Endothelial cell of umbilical vein (primary cell): ENCODE results near the gene PAXX.

Experiments used
- EZH2 ChIP-seq: IDR thresholded peaks from 2 replicates; pipeline ENCODE4 v1.6.1; 2012; ENCODE audit warnings: borderline replicate concordance, low read depth, mild to moderate bottlenecking, moderate library complexity, low read length, inconsistent platforms; ENCODE audit not compliant: severe bottlenecking
- JUN ChIP-seq: IDR thresholded peaks from 2 replicates; pipeline ENCODE4 v1.6.1; 2011; ENCODE audit warnings: borderline replicate concordance, low read depth; ENCODE audit not compliant: insufficient read length, insufficient read depth
- POLR2A ChIP-seq: IDR thresholded peaks from 2 replicates; pipeline ENCODE4 v1.6.1; 2012; ENCODE audit warnings: low read depth, mild to moderate bottlenecking, control low read depth, low read length
- POLR2AphosphoS5 ChIP-seq: IDR thresholded peaks from 2 replicates; pipeline ENCODE4 v1.6.1; 2012; ENCODE audit warnings: low read depth, mild to moderate bottlenecking, control low read depth, low read length, moderate library complexity; ENCODE audit not compliant: insufficient read depth
- TF ChIP-seq, protein P1 (sequence below): IDR thresholded peaks from 2 replicates; pipeline ENCODE4 v1.6.1; 2011; ENCODE audit not compliant: insufficient read depth, insufficient read length
- TF ChIP-seq, protein P2 (sequence below), 2 donors: IDR thresholded peaks; 1 replicate in 1 of 2; 2 replicates in 1 of 2; pipeline ENCODE4 v1.5.1; 2011; ENCODE audit warnings: low read length in 2 of 2, mild to moderate bottlenecking in 2 of 2, moderate library complexity in 2 of 2, control low read depth in 1 of 2, inconsistent platforms in 1 of 2, low read depth in 1 of 2; ENCODE audit not compliant: insufficient read depth in 1 of 2; ENCODE audit errors: extremely low read depth in 1 of 2

DNA sequence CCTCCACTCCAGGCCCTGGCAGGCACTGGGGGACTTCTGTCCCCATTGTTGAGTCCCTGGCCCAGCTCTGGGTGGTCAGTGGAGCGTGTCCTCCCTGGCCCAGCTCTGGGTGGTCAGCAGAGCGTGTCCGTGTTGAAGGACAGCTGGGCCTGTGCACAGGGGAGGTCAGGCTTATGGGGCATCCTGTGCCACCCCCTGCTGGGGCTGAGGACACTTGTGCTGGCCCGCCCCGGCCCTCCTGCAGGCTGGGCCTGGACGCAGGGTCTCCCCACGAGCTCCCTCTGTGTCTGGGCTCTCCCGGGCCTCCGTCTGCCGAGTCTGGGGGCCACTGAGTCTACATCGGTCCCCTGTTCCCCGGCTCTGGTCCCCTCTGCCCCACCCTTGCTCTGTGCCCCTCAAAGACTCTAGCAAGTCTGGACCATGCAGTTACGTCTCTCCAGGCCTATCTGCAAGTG, 15.6 kb downstream of the PAXX start:
- TF ChIP-seq, protein P1, sequence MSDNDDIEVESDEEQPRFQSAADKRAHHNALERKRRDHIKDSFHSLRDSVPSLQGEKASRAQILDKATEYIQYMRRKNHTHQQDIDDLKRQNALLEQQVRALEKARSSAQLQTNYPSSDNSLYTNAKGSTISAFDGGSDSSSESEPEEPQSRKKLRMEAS = no peak
- TF ChIP-seq, protein P2, sequence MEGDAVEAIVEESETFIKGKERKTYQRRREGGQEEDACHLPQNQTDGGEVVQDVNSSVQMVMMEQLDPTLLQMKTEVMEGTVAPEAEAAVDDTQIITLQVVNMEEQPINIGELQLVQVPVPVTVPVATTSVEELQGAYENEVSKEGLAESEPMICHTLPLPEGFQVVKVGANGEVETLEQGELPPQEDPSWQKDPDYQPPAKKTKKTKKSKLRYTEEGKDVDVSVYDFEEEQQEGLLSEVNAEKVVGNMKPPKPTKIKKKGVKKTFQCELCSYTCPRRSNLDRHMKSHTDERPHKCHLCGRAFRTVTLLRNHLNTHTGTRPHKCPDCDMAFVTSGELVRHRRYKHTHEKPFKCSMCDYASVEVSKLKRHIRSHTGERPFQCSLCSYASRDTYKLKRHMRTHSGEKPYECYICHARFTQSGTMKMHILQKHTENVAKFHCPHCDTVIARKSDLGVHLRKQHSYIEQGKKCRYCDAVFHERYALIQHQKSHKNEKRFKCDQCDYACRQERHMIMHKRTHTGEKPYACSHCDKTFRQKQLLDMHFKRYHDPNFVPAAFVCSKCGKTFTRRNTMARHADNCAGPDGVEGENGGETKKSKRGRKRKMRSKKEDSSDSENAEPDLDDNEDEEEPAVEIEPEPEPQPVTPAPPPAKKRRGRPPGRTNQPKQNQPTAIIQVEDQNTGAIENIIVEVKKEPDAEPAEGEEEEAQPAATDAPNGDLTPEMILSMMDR (IDR thresholded peaks at IDR 0.05; ENCODE audit: extremely low read depth in 1 of 2, insufficient read depth in 1 of 2, low read depth in 1 of 2, low read length in 2 of 2) = no peak
- TF ChIP-seq EZH2 = no peak
- no peak for TF ChIP-seq POLR2A
- TF ChIP-seq POLR2AphosphoS5 = no peak
- TF ChIP-seq JUN = no peak
